HG02840 (cell line): ENCODE results near the gene GIMD1.

Experiments
- ATAC-seq: cut with Tn5 transposase; IDR thresholded peaks from one replicate; pipeline ENCODE4 v1.9.1; 2021; ENCODE audit warnings: mild to moderate bottlenecking, moderate library complexity, moderate number of reproducible peaks; ENCODE audit not compliant: unreplicated experiment, low FRiP score

GIMD1 gene

DNA sequence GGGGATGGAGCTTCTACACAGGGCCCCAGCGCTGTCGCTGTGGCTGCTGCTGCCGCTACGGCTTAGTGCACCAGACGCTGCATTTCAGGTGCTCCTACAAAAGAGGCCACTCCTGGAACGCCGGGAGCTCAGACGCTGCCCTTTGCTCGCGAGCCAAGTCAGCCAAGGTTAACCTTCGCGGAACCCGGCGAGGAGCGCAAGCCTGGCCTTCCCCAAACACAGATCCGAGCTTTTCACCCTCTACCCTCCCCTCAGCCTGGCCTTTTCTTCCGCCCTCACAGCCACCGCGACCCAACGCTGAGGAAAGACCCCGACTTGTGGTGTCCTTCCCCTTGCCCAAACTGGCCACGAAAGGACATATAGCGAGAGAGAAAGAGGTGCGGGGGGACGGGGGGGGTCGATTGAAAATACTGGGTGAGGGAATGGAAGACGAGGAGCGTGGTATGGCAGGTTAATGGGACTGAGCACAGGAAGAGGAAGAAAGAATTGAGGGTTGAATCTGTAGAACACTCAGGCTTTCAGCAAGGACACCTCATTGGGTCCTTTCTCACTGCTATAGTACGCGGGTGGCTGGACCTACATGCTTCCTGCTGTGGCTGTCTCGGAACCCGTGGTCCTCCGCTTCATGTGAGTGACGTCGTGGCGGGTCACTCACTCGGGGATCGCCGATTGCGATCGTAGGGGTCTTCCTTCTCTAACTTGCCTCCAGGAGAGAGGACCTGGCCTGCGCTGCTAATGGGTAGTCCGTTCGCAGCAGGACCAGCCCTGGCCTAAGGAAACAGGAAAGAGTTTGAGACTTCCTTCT is 52.4 kb downstream of the GIMD1 start, which contains the start of the genes AIMP1 and TBCK:
AIMP1 (plus strand) TSS at position 583 of the 805 bp plus-strand sequence. CDS start 8,460 bp downstream, outside the sequence.
TBCK (minus strand) TSS at position 242 of the 805 bp plus-strand sequence. CDS start 7,249 bp downstream, outside the sequence.
- peak; percentile 85 for ATAC-seq

DNA sequence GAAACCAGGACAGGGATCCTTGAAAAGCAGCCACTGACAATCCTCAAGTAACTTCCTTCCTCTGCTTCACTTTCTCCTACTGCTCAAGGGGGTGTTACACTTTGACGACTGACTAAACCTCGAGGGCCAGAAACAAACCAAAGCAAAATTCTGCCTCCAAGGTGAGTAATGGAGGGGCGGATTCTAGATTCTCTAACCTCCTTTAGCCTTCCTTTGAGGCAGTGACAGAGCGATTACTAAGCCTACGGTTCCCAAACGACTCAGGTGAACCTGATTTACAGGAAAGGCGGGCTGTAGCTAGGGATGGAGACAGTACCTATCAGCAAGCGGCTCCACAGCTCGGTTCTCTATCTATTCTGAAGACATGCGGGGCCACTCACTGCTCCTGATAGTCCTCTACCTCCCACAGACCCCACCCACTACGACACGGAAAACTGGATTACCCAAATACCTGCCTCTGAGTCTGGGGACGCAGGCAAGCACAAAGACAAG is 53.1 kb downstream of the GIMD1 start:
- ATAC-seq, result peak; percentile 23

DNA sequence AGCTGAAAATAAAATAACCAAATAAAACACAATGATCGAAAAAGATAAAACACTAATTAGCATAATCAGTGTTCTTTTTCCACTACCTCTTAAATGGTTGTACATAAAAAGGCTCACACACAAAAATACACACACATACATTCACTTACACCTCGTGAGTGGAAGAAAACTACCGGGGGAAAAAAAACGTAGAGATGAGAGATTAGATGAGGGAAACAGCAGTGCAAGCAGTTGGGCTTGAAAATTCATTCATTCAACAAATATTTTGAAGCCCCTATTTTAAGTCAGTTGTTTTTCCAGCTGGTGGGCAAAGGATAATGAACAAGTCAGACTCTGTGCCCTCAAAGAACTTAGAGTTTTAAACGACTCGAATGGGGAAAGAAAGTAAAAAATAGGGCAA is 53.6 kb downstream of the GIMD1 start:
- ATAC-seq, result no peak

DNA sequence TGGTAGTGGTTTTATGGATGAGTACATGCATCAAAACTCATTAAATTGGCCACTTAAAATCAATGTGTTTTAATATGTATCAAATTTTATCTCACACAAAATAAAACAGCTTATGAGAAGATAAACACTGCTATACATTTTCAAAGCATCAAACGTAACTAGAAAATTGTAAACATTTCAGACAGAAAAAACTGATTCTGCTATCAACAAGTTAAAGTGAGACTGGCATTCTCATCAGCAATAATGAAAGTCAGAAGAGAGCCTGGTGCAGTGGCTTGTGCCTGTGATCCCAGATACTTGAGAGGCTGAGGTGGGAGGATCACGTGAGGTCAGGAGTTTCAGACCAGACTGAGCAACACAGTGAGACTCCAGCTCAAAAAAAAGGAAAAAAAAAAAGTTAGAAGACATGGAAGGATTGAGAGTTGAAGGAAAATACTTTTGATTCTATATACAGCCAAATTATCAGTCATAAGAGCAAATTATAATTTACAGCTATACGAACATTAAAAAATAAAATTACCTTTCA is 55.5 kb downstream of the GIMD1 start:
- no peak for ATAC-seq

DNA sequence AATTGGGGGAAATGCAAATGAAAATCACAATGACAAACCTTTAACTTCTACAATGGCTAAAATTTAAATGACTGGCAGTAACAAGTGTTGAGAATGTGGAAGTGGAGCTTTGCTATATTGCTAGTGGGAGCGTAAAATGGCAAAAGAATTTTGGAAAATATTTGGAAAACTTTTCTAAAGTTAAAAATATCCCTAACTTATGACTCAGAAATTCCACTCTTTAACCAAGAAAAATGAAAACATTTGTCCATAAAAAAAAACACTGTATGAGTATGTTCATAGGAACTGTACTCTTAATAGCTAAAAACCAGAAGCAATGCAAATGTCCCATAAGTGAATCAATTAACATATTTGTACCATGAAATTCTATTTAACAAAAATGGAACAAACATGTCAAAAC is 56.2 kb downstream of the GIMD1 start:
- ATAC-seq, result no peak
